Activated B cell treated with CpG ODN at 0.5 μM for 24 hours (primary cell): Measurements from ENCODE around the gene ASB5. TPM values are rescaled to one million over a fixed set of nuclear protein-coding genes. Genes with fewer than 3 reads are reported as not detected.

Experiments used
- ATAC-seq: fragments of 200-7000 bp; cut with Tn5 transposase; one replicate; pipeline ENCODE4 v1.10.0; 2021; ENCODE audit warnings: low read depth, mild to moderate bottlenecking, moderate library complexity
- CTCF ChIA-PET: fragments of 350-600 bp; sonication (Branson Sonifier 250); formaldehyde crosslinking; loops from one replicate; lab custom pipeline; 2021; ENCODE audit warnings: antibody characterized with exemption; lab: Charles Lee
- POLR2A ChIA-PET: fragments of 350-600 bp; sonication (Branson Sonifier 250); formaldehyde crosslinking; loops from one replicate; lab custom pipeline; 2021; ENCODE audit warnings: antibody characterized with exemption; lab: Charles Lee
- DNase-seq: peaks from one replicate; pipeline ENCODE4 v3.0.0; 2022
- H3K27ac Mint-ChIP-seq: one replicate; pipeline ENCODE4 v1.8.0; 2020; ENCODE audit warnings: mixed read lengths
- H3K27me3 Mint-ChIP-seq: one replicate; pipeline ENCODE4 v1.8.0; 2021; ENCODE audit warnings: mixed read lengths
- H3K36me3 Mint-ChIP-seq: one replicate; pipeline ENCODE4 v1.8.0; 2021; ENCODE audit warnings: low read depth, mixed read lengths
- H3K4me1 Mint-ChIP-seq: one replicate; pipeline ENCODE4 v1.8.0; 2021; ENCODE audit warnings: mixed read lengths
- H3K4me3 Mint-ChIP-seq: one replicate; pipeline ENCODE4 v1.8.0; 2020; ENCODE audit warnings: mild to moderate bottlenecking, mixed read lengths
- H3K9me3 Mint-ChIP-seq: one replicate; pipeline ENCODE4 v1.8.0; 2020; ENCODE audit warnings: mixed read lengths
- intact Hi-C: fragments of 100-400 bp; cut with micrococcal nuclease; formaldehyde crosslinking; loops from one replicate; pipeline ENCODE4 v1.15.1; 2024
- total RNA-seq: library from RNA; stranded (reverse); gene quantifications from 2 replicates; pipeline ENCODE4 v1.2.3, GENCODE V29; 2022
- TF ChIP-seq, protein P1 (sequence below): fragments of 200-600 bp; IDR thresholded peaks from one replicate; pipeline ENCODE4 v1.8.0; 2022; ENCODE audit warnings: antibody characterized with exemption, mild to moderate bottlenecking

ASB5 gene
- total RNA-seq, 1 donor from 2014 or later, result not detected

GRCh38 chr4:176186067-176186466, 83.0 kb downstream of the ASB5 start:
- Mint-ChIP-seq H3K36me3 (no peaks in the 10 kb centered on the region), H3K27ac (no peak overlapping the region), H3K27me3 (peaks cover 13% of the 10 kb centered on the region), H3K4me3 (no peak overlapping the region), H3K9me3 (no peaks in the 10 kb centered on the region), H3K4me1 (peaks cover 2% of the 10 kb centered on the region)
- ChIA-PET CTCF (no interaction called here), POLR2A (no interaction called here)
- intact Hi-C loops, result no loop called here
- ATAC-seq, result no peak
- TF ChIP-seq, protein P1, sequence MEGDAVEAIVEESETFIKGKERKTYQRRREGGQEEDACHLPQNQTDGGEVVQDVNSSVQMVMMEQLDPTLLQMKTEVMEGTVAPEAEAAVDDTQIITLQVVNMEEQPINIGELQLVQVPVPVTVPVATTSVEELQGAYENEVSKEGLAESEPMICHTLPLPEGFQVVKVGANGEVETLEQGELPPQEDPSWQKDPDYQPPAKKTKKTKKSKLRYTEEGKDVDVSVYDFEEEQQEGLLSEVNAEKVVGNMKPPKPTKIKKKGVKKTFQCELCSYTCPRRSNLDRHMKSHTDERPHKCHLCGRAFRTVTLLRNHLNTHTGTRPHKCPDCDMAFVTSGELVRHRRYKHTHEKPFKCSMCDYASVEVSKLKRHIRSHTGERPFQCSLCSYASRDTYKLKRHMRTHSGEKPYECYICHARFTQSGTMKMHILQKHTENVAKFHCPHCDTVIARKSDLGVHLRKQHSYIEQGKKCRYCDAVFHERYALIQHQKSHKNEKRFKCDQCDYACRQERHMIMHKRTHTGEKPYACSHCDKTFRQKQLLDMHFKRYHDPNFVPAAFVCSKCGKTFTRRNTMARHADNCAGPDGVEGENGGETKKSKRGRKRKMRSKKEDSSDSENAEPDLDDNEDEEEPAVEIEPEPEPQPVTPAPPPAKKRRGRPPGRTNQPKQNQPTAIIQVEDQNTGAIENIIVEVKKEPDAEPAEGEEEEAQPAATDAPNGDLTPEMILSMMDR, result no peak
- no peak for DNase-seq

GRCh38 chr4:176185051-176185450, 84.0 kb downstream of the ASB5 start:
- H3K4me1 Mint-ChIP-seq, result peaks cover 2% of the 10 kb centered on the region

More at GRCh38 chr4:176185051-176185450, 84.0 kb downstream of the ASB5 start:
- intact Hi-C loops, result no loop called here
- H3K27ac Mint-ChIP-seq, result no peak overlapping the region
- ChIA-PET CTCF (no interaction called here), POLR2A (no interaction called here)
- ATAC-seq, result no peak
- DNase-seq, result no peak
- no peaks in the 10 kb centered on the region for H3K36me3 Mint-ChIP-seq
- TF ChIP-seq, protein P1, result no peak
- no peak overlapping the region for H3K4me3 Mint-ChIP-seq
- H3K9me3 Mint-ChIP-seq, result no peaks in the 10 kb centered on the region
- peaks cover 12% of the 10 kb centered on the region for H3K27me3 Mint-ChIP-seq

Other genes with a start within 250 kb of the ASB5 start
- gene WDR17, start 203.4 kb downstream of the ASB5 start, total RNA-seq, result 5.7 and 6.2 TPM in 2 replicates
- gene SPATA4, start 73.6 kb downstream of the ASB5 start, total RNA-seq, result not detected in 2 replicates
- 106 and 110 TPM in 2 replicates for gene SPCS3, start 50.7 kb upstream of the ASB5 start, total RNA-seq